HG03045 (cell line): ENCODE data around the gene AKAP6.

Experiments used
- ATAC-seq: cut with Tn5 transposase; IDR thresholded peaks from one replicate; pipeline ENCODE4 v1.9.1; 2021; ENCODE audit warnings: mild to moderate bottlenecking, moderate library complexity; ENCODE audit not compliant: unreplicated experiment

Gene AKAP6

DNA sequence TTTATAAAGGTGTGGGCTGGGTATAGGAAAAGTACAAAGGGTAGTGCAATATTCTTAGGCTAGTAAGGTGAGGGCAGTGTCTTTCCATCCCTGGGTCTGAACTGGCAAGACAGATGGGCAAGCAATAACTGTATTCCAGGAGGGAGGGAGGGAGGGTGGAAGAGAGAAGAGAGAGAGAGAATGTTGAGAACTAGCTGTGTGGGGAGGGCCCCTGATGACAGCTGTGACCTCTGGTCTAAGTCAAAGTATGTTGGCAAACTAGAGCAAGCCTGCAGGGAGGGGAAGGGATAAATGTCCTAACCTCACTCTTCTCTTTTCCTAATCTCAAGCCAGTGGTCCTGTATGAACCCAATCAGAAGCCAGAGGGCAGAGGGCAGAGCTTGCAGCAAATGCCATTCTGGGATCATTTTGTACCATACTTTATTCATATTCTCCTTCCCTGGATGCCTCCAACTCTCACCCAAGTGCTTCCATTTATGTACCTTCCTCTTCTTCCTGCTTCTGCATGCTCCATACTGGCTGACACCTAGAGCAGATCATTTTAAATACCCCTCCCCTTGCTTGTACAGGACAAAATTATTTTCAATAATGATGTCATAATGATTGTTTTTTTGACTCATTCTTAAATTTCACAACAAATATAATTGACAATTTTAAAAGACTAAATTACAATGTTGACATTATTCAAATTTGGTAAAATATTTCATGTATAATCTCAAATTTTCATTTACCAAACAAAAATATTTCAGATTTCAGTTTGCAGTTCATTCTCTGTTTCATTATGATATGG, 75.9 kb downstream of the AKAP6 start:
- ATAC-seq: no peak

DNA sequence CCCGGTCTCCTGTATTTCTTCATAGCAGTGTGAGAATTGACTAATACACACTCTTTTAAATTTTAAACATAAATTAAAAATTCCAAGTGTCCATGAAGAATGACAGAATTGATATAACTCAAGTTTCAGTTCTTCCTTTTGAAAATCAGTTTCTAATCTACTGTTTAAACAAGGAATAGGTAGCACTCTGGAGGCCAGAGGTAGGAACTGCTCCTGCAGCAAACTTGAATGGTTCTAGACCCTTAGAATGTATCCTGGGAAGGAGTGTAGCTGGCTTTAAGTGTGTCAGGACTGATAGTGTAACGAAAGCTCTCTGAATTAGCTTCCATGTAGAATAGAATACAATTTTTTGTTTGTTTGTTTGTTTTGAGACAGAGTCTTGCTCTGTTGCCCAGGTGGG, 76.8 kb downstream of the AKAP6 start:
- no peak for ATAC-seq

DNA sequence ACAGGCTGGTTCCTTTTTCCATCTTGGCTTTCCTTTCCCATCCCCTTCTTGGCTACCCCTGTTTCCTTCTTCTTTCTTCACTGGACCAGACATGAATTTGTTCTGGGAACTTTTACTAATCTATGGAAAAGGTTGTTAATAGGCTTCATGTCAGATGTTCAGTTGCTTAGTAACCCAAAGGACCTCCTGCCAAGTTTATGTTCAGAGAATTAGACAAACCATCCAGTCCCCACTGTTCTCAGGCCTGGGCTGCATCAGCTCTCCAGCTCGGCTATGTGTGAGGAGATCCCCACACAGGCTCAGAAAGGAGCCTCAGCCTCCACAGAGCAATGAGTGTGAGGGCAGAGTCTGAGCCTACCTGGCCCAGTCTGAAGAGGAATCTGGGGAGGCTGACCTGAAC, 78.0 kb downstream of the AKAP6 start:
- no peak for ATAC-seq

DNA sequence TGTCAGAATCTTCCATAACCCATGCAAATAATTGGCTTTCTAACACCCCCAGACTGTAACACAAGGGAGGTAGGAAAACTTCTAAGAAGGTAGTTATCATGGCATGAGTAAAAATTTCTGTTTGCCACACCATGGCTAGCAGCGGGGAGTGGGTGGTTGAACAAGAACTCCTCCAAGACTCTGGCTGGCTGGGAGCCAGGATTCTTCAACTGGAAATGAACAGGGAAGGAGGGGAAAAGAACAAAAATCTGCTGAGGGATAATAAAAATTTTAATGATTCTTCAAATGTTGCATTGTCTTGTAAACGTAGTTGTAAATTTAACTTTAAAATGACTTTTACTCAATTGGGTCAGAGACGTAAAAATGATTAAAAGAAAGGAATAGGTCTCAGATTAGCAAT, 78.9 kb downstream of the AKAP6 start:
- no peak for ATAC-seq

DNA sequence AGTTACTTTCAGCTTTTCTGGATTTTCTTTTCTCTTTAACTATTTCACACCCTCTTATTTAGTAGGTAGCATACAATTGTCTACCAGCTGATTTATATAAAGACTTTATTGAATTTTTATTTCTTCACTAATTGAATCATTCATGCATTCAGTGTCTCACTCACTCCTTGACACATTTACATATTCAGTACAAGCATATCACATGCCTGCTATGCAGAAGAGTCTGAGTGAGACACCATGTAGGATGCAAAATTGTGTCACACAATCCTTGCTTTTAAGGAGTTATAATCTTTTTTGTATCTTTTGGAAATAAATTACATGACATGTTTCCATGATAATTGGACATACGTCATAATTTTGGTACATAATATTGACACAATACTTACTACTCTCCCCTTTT, 83.0 kb downstream of the AKAP6 start:
- no peak for ATAC-seq

DNA sequence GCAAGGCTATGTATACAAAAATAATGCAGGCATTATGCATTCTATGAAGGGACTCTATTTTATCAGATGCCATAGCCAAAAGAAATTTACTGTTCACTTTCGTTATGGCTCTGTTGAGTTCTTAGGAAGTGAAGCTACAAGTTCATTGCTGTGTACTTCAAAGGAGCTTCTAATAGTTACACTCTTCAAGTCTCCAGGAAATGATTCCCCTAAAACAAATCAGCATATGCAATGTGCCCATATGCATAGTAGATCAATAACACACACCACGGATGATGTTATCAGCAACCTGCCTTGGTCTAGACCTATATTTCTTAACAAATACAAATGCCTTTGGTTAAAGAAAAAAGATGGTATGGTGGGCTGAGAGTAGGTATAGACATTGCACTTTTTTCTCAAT, 83.4 kb downstream of the AKAP6 start:
- no peak for ATAC-seq

DNA sequence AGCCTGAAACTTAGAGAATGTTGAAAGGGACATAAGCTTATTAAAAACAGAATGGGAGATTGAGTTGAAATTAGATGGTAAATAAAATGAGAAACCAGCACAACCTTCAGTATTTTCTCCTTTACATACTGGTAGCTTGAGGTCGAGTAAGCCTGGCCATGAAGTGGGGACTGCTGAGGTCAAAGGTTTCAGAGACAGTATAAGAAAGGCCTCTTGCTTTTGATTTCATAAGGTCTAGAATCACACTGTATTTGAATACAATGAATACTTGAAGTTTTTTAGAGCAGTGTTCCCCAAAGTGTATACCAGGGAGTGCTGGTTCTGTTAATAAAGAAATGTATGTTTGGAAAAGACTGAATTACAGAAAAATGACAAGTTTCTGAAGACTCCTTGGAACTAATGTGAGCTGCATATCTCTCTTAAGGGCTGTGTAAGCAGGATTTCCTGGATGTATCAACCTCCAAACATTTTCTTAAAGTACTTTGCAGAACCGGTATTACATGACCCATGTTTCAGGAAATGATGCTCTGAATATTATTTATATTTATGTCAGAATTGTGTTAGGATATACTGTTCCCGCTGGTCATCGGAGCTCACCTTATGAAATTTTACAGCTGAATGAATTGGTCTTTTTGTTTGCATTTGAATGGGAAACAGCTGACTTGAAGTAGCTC, 85.0 kb downstream of the AKAP6 start:
- ATAC-seq: no peak

DNA sequence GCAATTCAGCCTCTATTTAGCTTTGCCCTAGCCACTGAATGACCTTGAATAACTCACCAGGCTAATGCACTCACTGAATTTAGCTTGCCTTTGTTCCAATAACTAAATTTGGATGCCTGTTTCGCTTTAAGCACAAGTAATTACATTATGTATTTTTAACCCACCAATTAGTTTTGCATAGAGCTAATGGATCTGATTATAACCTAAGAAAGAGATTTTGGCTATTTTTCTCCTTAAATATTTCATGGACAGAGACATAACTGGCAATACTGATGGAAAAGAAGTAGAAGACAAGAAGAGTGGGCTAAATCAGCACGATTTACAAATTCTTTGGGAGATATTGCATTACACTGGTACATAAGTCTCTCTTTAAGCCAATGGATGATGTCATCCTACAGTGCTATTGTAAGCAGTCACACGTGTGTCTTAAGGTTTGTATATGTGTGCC, 85.7 kb downstream of the AKAP6 start:
- ATAC-seq: no peak

DNA sequence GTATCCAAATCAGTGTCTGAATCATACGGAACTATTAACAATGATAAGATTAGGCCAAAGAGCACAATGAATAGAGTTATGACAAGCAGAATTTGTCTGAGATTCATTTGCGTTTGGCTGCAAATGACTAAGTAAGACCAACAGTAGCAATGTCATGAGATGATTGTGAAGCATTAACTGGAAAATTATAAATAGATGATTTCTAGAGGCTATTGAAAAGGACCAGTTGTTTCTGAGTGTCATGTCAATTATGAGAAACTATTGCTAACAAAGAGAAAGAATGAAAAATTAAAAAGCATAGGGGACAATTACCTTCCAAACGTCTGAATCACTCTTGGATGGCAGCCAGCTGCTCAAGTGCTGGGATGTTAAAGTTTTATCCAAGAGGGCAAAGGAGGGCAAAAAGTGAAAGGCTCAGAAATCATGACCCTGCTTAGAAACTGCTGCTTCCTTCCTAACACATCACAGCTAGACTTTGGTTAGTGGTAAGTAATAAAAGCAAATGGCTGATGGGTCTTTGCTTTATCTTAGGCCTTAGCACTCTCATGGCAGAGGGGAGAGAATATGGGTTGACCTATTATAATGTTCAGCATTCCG, 89.0 kb downstream of the AKAP6 start:
- ATAC-seq: no peak

DNA sequence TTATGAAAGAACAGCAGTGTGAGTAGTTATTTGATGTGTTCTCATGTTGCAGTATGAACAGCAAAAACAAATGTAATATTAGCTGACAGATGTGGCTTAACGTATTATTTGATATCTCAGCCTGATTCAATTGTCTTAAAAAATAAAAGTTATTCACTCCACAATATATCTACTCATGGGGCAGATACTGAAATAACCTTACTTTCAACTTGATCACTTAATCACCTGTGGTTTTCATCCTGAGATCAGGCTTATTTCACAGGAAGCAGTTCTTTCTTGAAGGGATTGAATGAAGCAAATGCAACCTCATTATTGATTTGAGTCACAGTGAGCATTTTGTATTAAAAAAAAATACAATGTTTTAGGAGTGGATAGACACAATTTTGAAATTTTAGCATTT, 90.3 kb downstream of the AKAP6 start:
- no peak for ATAC-seq

DNA sequence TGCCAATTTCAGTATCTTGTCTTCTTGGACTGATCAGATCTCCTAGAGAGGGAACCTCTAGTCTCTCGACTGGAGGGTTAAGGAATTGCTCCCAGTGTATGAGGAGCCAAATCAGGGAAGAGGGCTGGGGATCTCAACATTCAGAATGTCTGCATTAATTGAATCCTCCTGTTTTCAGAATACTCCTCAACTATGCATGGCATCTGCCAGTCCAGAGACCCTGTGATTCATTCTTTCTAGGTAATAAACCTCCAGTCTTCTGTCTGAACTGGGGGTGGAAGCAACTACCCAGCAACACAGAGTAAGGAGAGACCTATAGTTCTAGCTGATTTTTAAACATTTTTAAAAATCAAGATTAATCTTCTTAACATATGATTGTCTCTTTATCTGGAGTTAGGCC, 92.7 kb downstream of the AKAP6 start:
- ATAC-seq: no peak

DNA sequence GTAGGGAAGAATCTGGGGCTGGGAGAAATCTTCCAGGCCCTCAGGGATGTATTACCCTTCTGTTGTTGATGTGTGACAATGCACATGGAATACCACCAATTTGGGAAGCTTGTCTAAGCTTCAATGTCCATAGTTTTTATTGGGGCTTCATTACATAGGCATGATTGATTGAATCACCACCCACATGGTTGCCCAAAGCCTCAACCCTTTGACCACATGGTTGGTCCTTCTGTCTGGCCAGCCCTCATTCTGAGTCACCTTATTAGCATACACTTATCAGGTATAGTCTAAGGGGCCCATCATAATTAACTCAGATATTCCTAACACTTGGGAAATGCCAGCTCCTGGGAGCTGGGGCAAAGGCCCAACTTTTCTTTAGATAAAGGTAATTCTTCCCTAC, 93.3 kb downstream of the AKAP6 start:
- no peak for ATAC-seq

DNA sequence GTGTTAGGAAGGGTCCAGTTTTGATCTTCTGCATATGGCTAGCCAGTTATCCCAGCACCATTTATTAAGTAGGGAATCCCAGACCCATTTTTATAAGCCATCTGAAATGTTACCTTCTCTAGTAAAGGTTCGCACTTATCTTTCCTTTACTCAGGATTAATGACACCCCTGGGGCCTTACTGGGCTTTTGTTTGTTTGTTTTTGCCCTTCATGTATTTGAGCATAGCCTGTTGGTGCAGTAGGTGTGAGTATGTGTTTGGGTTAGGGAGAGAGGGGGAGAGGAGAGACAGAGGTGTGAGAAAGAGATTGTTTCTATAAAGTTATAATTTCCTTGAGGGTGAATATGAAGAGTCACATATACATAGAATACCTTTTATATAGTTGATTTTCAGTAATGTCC, 96.9 kb downstream of the AKAP6 start:
- ATAC-seq: no peak

DNA sequence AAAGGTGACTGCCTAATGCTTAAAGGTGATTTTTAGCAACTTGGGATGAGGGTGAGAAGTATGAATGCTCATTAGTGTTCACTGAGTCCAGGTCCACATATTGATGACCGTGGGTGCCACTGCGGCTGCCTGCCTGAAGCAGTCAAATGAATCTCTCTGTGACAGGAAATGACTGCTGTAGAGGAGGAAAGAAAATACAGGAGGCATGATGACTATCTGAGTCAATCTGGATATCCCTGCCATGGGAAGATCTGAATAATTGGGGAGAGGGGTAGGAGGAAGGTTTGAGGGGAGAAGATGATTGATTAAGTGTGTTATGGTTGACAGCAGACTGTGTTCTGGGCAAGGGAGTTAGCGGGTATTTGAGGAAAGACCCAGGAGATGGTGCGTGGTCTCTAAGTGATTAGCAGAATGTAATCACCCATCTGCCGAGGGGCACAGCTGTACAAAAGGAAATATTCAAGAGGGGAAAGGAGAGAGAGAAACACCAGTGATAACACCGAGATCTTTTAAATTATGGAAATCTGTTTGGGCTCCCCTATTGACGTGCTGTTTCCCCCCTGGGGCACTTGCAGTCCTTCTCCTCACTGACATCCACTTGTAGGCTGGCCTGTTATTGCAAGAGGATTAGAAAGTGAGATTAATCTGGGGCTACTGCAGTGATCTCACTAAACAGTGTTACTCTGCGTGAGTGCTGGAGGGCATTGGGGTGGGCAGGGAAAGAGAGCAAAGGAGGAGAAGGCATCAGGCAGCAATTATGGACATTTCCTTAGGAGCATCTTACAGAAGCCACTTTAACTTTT, 97.7 kb downstream of the AKAP6 start:
- ATAC-seq: no peak

DNA sequence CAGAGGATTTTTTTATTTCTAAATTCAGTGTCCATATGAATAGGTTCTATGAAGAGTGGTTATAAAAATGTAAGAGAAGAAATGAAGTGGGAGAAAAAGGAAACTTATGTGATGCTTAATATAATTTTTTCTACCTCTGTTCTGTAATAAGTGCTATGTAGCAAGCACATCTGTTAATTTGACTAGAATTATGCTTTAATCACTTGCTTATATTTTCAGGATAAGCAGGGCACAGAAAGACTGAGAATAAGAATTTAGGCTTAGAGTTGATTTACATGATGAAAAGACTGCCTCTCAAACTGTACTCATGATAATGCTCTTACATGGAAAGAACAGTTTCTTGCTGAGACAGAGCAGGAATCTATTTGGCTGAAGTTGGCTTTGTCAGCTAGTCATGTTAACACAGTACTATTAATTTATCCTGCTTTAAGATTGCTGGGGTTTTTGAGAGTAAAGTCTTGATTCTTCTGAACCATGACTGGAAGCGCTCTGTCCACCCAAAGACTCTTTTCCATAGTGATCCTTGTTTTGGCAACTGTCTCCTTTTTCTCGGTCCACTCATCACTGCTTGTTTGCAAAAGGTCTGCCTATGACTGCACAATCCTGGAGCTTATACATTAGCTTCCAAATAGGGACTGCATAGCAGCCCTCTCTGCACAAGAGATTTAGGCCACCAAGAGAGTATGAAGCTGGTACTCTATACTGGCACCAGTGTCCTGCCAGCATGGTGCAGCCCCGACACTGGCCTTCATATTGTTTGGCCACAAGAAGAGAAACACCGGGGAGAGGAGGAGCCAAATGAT, 98.8 kb downstream of the AKAP6 start:
- no peak for ATAC-seq

DNA sequence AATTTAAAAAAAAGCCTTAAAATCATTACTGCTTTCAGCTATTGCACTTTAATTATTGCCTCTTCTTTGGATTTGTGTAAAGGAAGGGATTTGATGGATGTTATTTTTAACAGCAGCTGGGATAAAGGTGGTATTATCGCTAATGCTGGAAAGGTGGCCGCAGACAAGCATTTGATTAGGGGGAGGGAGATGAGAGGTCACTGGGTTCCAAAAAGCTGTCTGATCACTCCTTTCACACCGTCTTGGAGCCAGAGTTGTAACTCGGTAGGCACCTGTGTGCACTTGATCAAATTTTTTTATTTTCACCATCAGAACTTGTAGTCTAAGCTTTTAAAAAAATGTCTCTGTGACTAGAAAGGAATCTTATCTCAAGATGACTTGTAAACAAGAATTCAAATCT, 99.8 kb downstream of the AKAP6 start:
- no peak for ATAC-seq

DNA sequence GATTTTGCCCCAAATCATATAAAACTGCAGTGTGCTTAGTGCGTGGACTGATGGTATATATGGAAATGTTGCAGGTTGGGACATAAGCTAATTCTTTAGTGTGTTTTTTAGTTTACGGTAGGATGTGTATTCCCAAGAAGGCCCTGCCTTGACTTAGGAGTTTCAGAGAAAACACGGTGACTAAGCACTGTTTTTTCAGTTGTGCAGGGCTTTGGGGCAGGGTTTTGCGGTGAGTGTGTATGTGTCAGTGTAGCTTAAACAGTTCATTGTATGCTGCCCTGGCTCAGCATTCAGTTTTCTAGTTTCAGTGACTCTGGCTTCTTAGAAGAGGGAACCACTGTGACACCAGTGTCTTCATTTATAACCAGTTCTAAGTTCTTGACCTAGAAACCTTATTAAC, 101.2 kb downstream of the AKAP6 start:
- ATAC-seq: no peak

DNA sequence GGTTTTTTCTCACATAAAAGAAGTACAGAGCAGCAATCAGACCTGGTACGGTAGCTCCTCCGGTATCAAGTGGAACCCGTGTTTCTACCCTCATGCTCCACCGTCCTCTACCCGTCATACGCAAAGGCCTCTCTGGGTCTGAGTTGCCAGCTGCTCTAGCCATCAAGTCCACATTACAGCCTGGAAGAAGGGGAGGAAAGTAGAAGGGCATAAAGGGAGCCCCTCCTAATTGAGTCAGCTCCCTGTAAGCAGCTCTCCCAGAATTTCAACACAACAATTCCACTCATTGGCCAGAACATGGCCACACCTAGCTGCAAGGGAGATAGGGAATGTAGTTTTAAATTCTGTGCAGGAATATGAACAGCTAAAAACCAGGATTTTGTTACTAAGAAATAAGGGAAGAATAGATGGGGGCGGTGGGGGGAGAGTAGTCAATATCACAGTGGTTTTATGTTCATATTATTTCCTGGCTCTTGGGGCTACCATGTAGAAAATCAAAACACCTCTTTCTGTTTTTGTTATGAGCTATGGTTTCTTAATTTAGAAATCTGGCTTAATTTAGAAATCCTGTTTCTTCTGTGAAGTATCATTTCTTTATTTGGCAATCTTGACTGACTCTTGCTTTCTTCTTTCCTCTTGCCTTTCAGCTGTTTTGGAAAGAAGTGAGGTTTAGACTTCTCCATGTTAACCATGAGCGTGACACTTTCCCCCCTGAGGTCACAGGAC, 103.9 kb downstream of the AKAP6 start:
- ATAC-seq: no peak

DNA sequence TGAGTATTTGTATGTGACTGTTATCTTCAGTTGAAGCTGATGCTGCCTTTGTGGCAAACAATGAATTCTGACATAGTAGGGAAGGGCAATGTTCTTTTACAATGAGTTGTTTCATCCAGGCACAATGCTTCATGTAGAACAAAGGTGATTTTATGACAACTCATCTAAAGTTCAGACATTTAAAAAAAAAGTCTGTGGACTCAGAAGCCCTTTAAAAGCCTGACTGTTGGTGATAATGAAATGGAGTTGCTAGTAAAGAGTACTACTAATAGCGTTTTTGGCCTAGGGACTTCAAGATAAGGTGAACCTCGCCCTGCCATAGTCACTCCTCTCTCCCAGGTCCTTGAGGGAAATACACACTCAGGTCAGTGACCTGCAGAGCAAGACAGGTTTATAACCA, 105.1 kb downstream of the AKAP6 start:
- no peak for ATAC-seq

DNA sequence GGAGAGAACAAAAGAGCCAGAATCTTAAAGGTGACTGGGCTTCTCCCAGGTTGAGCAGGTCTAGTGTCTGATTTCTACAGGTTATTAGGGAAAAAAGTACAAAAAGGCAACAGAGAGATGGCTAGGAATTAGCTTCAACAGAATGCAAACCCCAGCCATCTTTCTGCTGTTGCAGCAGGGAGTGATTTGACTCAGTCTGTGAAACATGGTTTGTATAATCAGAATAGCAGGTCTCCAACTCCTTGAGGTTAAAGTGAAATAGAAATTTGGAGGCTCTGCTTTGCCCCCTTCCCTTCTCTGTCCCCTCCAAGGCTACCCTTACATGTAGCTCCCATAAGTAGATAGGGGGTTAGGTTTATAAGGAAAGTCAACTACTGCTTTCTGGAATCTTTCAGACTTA, 105.8 kb downstream of the AKAP6 start:
- no peak for ATAC-seq
